Activated CD8-positive, alpha-beta T cell treated with anti-CD3 and anti-CD28 coated beads, Interleukin-2, amount 10 ng/mL, durations not matched to agents 7 days and 5 days (primary cell): Measurements from ENCODE around the gene PAQR5. TPM values are rescaled to one million over a fixed set of nuclear protein-coding genes. Genes with fewer than 3 reads are reported as not detected.
"Not testable (repeated sequence)": the region's sequence is repeated elsewhere in the genome, so short reads cannot be mapped to it uniquely, and the experiment has no call there.

Source experiments
- ATAC-seq: fragments of 150-1000 bp; cut with Tn5 transposase; one replicate; pipeline ENCODE4 v1.10.0; 2021; ENCODE audit warnings: moderate library complexity
- CTCF ChIA-PET: fragments of 350-600 bp; sonication (Branson Sonifier 250); formaldehyde crosslinking; loops from one replicate; lab custom pipeline; 2021; ENCODE audit warnings: antibody characterized with exemption; lab: Charles Lee
- POLR2A ChIA-PET: fragments of 350-600 bp; sonication (Branson Sonifier 250); formaldehyde crosslinking; loops from one replicate; lab custom pipeline; 2021; ENCODE audit warnings: antibody characterized with exemption; lab: Charles Lee
- DNase-seq: peaks from one replicate; pipeline ENCODE4 v3.0.0-alpha.2; 2020
- H3K27ac Mint-ChIP-seq: one replicate; pipeline ENCODE4 v1.8.0; 2021; ENCODE audit warnings: mild to moderate bottlenecking, mixed read lengths
- H3K27me3 Mint-ChIP-seq: one replicate; pipeline ENCODE4 v1.8.0; 2021; ENCODE audit warnings: low read depth, mixed read lengths
- H3K36me3 Mint-ChIP-seq: one replicate; pipeline ENCODE4 v1.8.0; 2021; ENCODE audit warnings: low read depth, mixed read lengths
- H3K4me1 Mint-ChIP-seq: one replicate; pipeline ENCODE4 v1.8.0; 2021; ENCODE audit warnings: low read depth, mixed read lengths
- H3K4me3 Mint-ChIP-seq: one replicate; pipeline ENCODE4 v1.8.0; 2021; ENCODE audit warnings: mild to moderate bottlenecking, mixed read lengths
- H3K9me3 Mint-ChIP-seq: one replicate; pipeline ENCODE4 v1.8.0; 2022; ENCODE audit warnings: mixed read lengths; ENCODE audit not compliant: insufficient read depth
- total RNA-seq, 2 experiments: library from RNA; stranded (reverse); gene quantifications; one replicate each; pipeline ENCODE4 v1.2.3, GENCODE V29; 2021

Gene PAQR5
- total RNA-seq, 2 experiments from 2014 or later: not detected

DNA sequence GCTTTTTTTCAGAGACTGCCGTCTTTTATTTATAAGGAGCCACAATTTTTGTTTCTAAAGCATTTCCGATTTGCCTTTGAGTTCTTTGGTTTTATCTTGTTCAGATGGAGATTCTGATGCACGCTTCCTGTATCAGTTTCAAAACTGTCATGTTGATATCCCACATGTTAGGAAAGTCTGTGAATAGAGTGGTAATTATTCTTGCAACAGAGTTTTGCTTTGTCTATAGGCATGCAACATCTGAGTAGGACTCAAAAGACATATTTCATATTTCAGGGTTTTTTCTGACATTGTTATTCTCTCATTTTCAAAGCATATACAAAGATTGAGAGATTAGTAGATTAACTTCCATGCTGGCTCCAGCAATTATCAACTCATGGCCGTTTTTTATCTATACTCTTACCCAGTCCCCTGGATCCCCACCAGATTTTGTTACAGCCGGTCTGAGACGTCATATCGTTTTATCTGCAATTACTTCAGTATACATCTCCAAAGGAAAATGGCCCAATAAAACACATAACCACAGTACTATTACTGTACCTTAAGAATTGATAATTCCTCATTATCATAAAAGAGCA is 22.4 kb downstream of the PAQR5 start:
- no peaks in the 10 kb centered on the region for H3K9me3 Mint-ChIP-seq
- POLR2A ChIA-PET: no interaction called here
- H3K27me3 Mint-ChIP-seq: peaks cover 11% of the 10 kb centered on the region
- H3K4me3 Mint-ChIP-seq: no peak overlapping the region
- H3K27ac Mint-ChIP-seq: no peak overlapping the region
- H3K4me1 Mint-ChIP-seq: peaks cover 2% of the 10 kb centered on the region
- no peaks in the 10 kb centered on the region for H3K36me3 Mint-ChIP-seq
- no peak for DNase-seq
- CTCF ChIA-PET: no interaction called here
- no peak for ATAC-seq

DNA sequence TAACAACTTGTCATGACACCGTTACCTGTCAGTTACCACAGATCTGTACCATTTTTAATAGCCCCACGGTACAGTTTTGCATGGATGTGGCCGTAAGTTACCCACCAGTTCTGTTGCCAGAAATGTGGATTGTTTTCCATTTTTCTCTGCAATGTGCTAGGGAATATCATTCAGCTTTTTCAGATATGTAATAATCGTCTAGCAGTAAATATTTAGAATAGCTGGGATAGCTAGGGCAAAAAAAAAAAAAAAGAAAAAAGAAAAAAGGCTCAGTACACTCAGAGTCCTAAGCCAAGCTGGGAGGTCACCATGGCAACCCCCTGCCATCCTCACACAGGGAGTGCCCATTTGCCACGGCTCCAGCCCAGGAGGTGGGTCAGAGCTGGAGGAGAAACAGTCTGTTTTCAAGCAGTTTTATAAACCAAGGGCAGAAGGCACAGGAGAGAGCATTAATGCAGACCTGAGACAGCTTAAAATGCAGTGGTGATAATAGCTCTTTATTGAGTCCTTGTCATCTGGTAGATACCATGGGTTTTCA is 25.2 kb downstream of the PAQR5 start:
- no peaks in the 10 kb centered on the region for H3K36me3 Mint-ChIP-seq
- ChIA-PET POLR2A (no interaction called here), CTCF (no interaction called here)
- H3K9me3 Mint-ChIP-seq: no peaks in the 10 kb centered on the region
- DNase-seq (no peak), ATAC-seq (no peak)
- peaks cover 13% of the 10 kb centered on the region for H3K27me3 Mint-ChIP-seq
- no peak overlapping the region for H3K4me3 Mint-ChIP-seq
- peaks cover 2% of the 10 kb centered on the region for H3K4me1 Mint-ChIP-seq
- no peak overlapping the region for H3K27ac Mint-ChIP-seq

DNA sequence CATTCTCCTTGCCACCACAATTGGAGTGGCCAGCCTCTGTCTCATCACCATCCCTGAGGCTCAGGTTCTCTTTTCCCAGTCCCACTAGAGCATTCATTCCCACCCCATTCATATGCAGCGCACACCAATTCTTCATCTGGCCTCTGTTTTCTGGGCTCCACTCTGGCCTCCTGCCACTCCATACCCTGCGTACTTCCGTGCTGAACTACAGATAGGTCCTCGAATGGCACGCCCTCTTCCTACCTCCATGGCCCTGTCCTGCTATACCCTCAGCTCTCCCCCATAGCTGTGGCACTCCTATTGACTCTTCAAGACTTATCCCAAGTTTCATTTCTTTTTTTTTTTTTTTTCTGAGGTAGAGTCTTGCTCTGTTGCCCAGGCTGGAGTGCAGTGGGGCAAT is 25.9 kb downstream of the PAQR5 start:
- Mint-ChIP-seq H3K27me3 (peaks cover 13% of the 10 kb centered on the region), H3K9me3 (no peaks in the 10 kb centered on the region), H3K4me1 (peaks cover 2% of the 10 kb centered on the region), H3K36me3 (no peaks in the 10 kb centered on the region), H3K27ac (no peak overlapping the region), H3K4me3 (no peak overlapping the region)
- ATAC-seq: no peak
- DNase-seq: no peak
- ChIA-PET POLR2A (no interaction called here), CTCF (no interaction called here)

DNA sequence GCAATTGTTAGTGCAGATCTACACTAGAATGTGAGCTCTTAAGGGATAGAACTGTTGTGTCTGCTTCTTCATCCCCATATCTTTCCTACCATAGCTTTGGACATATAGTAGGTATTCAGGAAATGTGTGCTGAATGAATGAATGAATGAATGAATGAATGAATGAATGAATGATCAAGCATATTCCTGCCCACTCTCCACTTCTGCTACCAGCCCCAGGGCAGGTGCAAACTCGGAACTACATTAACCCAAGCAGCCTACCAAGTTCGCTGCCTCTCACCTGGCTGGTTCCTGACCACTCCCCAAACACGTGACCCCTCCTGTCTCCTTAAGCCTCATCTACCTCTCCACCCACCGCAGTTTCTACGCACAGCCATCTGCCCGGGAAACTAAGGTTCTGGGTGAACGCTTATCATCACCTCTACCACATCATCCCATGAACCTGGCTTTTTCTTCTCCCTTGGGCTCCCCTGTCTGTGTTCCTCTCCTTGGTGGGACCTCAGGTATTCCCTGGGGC is 26.8 kb downstream of the PAQR5 start:
- peaks cover 13% of the 10 kb centered on the region for H3K27me3 Mint-ChIP-seq
- no peak overlapping the region for H3K27ac Mint-ChIP-seq
- ChIA-PET POLR2A (no interaction called here), CTCF (no interaction called here)
- H3K36me3 Mint-ChIP-seq: no peaks in the 10 kb centered on the region
- DNase-seq: no peak
- H3K4me3 Mint-ChIP-seq: no peak overlapping the region
- no peak for ATAC-seq
- no peaks in the 10 kb centered on the region for H3K4me1 Mint-ChIP-seq
- H3K9me3 Mint-ChIP-seq: no peaks in the 10 kb centered on the region

DNA sequence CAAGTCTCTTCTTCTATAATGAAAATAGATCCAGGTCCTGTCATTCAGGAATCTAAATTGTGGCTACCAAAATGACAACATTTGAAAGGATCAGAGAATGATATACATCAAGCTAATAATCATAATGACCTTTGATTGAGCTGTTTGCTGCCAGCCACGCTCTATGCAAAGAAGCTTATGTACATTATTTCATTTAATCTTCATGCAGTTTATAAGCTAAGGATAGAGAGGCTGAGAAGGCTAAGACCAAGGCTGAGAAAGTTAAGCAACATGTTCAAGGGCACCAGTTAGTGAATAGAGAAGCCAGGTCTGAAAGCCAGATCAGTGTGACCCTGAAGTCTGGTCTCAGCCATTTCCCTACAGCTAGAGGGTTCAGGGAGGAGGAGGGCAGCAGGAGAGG is 29.4 kb downstream of the PAQR5 start:
- H3K9me3 Mint-ChIP-seq: no peaks in the 10 kb centered on the region
- H3K27me3 Mint-ChIP-seq: peaks cover 10% of the 10 kb centered on the region
- no peaks in the 10 kb centered on the region for H3K36me3 Mint-ChIP-seq
- ChIA-PET CTCF (no interaction called here), POLR2A (no interaction called here)
- no peaks in the 10 kb centered on the region for H3K4me1 Mint-ChIP-seq
- no peak overlapping the region for H3K27ac Mint-ChIP-seq
- ATAC-seq: no peak
- no peak overlapping the region for H3K4me3 Mint-ChIP-seq
- no peak for DNase-seq

DNA sequence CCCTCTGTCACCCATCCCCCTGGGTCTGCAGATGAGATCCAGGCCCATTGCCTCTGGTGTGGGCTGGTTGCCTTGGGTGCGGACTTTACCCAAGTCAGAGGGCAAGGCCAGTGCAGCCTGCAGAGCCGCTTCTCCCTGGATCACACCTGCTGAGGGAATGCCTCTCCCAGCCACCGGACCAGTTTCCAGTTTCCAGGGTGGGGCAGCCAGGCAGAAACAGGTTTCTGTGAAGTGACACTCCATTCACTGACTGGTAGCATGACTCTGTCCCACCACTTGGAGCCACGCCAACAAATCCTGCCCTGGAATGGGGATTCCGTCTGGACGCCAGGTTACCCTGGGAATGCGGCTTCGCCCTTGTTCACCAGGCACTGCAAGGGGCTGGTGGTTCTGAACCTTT is 30.0 kb downstream of the PAQR5 start:
- DNase-seq: no peak
- H3K4me3 Mint-ChIP-seq: no peak overlapping the region
- H3K9me3 Mint-ChIP-seq: no peaks in the 10 kb centered on the region
- peaks cover 13% of the 10 kb centered on the region for H3K27me3 Mint-ChIP-seq
- H3K4me1 Mint-ChIP-seq: no peaks in the 10 kb centered on the region
- H3K27ac Mint-ChIP-seq: no peak overlapping the region
- H3K36me3 Mint-ChIP-seq: no peaks in the 10 kb centered on the region
- ChIA-PET POLR2A (no interaction called here), CTCF (no interaction called here)
- no peak for ATAC-seq

DNA sequence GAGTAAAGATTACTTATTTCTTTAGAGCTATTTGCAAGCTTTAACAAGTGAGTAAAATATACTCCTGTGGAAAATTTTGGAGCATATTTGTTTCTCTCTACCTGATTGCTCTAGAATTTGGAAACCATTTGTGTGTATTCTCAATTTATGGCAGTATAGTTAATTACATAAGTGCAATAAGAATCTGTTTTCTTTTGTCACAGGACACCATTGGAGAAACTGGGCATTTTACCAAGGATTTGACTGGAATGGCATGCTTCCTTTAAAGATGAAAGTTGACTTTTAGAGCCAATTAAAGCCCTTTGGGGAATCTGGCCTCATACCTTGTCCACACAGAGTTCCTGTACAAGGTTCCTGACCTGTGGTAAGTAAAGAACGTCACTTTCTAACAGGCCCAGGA is 38.4 kb downstream of the PAQR5 start:
- H3K27ac Mint-ChIP-seq: no peak overlapping the region
- no peaks in the 10 kb centered on the region for H3K36me3 Mint-ChIP-seq
- no peak overlapping the region for H3K4me3 Mint-ChIP-seq
- DNase-seq: no peak
- ChIA-PET CTCF (no interaction called here), POLR2A (no interaction called here)
- no peak for ATAC-seq
- H3K4me1 Mint-ChIP-seq: no peaks in the 10 kb centered on the region
- H3K9me3 Mint-ChIP-seq: no peaks in the 10 kb centered on the region
- peaks cover 9% of the 10 kb centered on the region for H3K27me3 Mint-ChIP-seq

DNA sequence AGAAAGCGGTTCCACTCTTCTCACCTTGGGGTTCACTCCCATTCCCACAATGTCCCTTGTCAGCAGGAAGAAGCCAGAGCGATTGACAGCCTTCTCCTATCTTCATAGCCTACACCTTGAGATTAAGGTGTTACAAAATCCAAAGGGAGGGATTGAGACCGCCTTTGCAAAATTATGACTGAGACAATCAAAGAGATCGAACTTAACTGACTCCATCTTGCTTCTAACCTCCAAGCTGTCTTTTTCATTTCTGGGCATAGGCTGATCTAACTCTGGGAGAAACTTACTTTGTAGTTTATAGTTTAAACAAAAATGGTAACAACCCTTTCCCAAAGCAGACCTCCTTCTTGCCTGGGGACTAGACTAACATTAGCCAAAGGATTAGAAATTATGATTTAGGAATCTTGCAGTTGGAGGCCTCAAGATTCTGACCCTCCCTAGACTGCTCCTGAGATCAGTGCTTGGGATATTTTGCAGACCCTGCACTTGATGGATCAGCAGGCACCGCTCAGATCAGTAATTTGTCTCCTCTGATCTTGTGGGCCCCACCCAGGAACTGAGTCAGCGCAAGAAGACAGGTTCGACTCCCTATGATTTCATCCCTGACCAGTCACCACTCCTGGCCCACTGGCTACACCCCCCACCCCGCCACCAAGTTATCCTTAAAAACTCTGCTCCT is 40.0 kb downstream of the PAQR5 start:
- Mint-ChIP-seq H3K9me3 (no peaks in the 10 kb centered on the region), H3K36me3 (no peaks in the 10 kb centered on the region), H3K4me1 (no peaks in the 10 kb centered on the region), H3K4me3 (no peak overlapping the region), H3K27ac (no peak overlapping the region), H3K27me3 (peaks cover 13% of the 10 kb centered on the region)
- ChIA-PET POLR2A (no interaction called here), CTCF (no interaction called here)
- ATAC-seq: no peak
- no peak for DNase-seq

DNA sequence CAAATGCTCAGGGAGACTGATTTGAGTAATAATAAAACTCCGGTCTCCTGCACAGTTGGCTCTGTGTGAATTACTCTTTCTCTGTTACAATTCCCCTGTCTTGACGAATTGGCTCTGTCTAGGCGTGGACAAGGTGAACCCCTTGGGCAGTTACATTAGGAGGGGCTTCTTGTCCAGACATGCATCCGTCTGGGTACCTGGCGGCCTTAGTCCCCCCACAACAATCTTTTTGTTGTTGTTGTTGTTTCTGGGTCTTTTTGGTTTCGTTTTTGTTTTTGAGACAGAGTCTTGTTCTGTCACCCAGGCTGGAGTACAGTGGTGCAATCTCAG is 40.5 kb downstream of the PAQR5 start:
- H3K4me1 Mint-ChIP-seq, H3K27ac Mint-ChIP-seq, DNase-seq, ATAC-seq, H3K9me3 Mint-ChIP-seq, H3K36me3 Mint-ChIP-seq, H3K4me3 Mint-ChIP-seq, CTCF ChIA-PET, POLR2A ChIA-PET: not testable (repeated sequence)
- peaks cover 13% of the 10 kb centered on the region for H3K27me3 Mint-ChIP-seq

DNA sequence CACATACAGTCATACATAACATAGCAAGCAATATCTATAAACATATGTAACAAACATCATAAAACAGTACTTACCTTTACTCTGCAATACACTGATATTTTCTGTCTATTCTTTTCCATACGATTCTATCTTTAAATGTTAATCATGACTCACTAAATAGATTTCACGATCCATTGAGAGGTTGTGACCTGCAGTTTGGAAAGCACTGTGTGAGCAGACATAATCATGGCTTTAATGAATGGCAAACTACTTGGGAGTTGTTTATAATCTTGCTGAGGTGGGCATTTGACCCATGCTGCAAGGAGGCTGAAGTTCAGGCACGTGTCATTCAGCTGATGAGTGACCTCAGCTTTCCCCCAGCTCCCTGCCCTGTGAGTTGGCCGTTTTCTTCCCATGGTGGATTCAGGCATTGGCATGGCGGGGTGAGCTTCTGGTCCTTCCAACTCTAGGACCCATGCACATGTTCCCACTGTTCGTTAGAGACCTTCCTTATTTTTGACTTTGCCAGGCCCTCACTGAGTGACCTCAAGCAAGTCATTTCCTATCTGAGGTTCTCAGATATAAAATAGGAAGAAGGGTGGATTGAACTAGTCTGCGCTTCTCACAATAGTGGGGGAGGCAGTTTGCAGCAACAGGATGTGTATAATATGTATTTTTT is 41.7 kb downstream of the PAQR5 start:
- ChIA-PET CTCF (no interaction called here), POLR2A (no interaction called here)

DNA sequence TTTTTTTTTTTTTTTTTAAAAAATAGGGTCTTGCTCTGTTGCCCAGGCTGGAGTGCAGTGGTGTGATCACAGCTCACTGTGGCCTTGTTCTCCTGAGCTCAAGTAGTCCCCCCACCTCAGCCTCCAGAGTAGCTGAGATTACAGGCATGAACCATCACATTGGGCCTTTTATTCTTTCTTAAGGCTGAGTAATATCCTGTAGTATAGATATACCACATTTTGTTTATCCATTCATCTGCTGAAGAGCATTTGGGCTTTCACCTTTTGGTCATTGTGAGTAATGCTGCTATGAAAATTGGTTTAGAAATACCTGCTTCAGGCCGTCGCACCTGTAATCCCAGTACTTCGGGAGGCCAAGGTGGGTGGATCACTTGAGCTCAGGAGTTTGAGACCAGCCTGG is 42.6 kb downstream of the PAQR5 start:
- no peaks in the 10 kb centered on the region for H3K36me3 Mint-ChIP-seq
- H3K4me3 Mint-ChIP-seq: no peak overlapping the region
- ChIA-PET CTCF (no interaction called here), POLR2A (no interaction called here)
- H3K27ac Mint-ChIP-seq: no peak overlapping the region
- ATAC-seq: no peak
- H3K9me3 Mint-ChIP-seq: no peaks in the 10 kb centered on the region
- H3K27me3 Mint-ChIP-seq: peaks cover 13% of the 10 kb centered on the region
- DNase-seq: no peak
- no peaks in the 10 kb centered on the region for H3K4me1 Mint-ChIP-seq

More for the DNA sequence above, 41.7 kb downstream of the PAQR5 start:
- DNase-seq: no peak
- no peak for ATAC-seq
- no peak overlapping the region for H3K4me3 Mint-ChIP-seq
- H3K9me3 Mint-ChIP-seq: no peaks in the 10 kb centered on the region
- H3K4me1 Mint-ChIP-seq: no peaks in the 10 kb centered on the region
- H3K27ac Mint-ChIP-seq: no peak overlapping the region
- H3K27me3 Mint-ChIP-seq: peaks cover 13% of the 10 kb centered on the region
- no peaks in the 10 kb centered on the region for H3K36me3 Mint-ChIP-seq

DNA sequence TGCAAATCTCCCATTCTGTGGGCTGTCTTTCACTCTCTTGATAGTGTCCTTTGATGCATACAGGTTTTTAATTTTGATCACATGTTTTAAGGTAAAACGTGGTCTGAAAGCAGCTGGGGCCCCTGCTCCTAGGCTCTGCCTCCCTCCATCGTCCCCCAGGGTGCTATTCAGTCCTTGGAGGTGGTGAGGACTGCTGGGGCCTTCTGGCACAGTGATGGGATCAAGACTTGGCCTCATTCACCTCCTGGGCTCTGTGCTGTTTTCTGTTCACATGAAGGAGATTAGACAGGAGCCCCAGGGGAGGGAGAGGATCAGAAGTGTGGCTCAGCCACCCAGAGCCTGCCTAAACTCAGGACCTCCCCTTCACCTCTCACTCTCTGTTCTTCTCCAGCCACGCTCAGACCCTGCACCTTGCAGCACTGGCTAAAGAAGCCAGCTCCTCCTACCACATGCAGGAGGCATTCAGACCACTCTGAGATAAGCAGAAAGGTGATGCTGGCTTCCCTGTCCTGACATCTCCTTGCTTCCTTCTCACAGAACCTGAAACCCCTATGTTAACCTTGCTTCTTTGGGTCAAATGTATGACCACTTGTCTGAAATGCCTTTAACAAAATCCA is 43.9 kb downstream of the PAQR5 start:
- ChIA-PET CTCF (interaction anchor here (0.6 kb wide), 2 partner anchors 129 to 774 kb away, joined by 3 to 4 read pairs; no protein-coding TSS in a partner anchor), POLR2A (no interaction called here)
- H3K27ac Mint-ChIP-seq: no peak overlapping the region
- ATAC-seq (no peak), DNase-seq (no peak)
- H3K27me3 Mint-ChIP-seq: peaks cover 13% of the 10 kb centered on the region
- H3K4me3 Mint-ChIP-seq: no peak overlapping the region
- H3K36me3 Mint-ChIP-seq: no peaks in the 10 kb centered on the region
- H3K4me1 Mint-ChIP-seq: no peaks in the 10 kb centered on the region
- no peaks in the 10 kb centered on the region for H3K9me3 Mint-ChIP-seq
